Endothelial cell of umbilical vein (primary cell): ENCODE data around the gene FAM241B. TPM values are rescaled to one million over a fixed set of nuclear protein-coding genes. Genes with fewer than 3 reads are reported as not detected.
A peak's percentile ranks its signal among the peaks of the same experiment; 100 is the strongest.

Experiments used
- BruUV-seq: library from RNA; stranded (reverse); fragments of 400-500 nt; replicated peaks from 2 replicates; lab custom pipeline; 2021; lab: Mats Ljungman, UMichigan
- CTCF ChIA-PET: fragments of 300-600, 350-600 bp; sonication (Branson Sonifier 250); formaldehyde crosslinking; loops from one replicate; lab custom pipeline; 2021; ENCODE audit warnings: antibody characterized with exemption, inconsistent platforms; lab: Charles Lee
- POLR2A ChIA-PET: fragments of 300-600, 350-600 bp; sonication (Branson Sonifier 250); formaldehyde crosslinking; loops from one replicate; lab custom pipeline; 2021; ENCODE audit warnings: antibody characterized with exemption, inconsistent platforms; lab: Charles Lee
- DNase-seq: peaks from one replicate; pipeline ENCODE4 v3.0.0-alpha.2; 2011; ENCODE audit warnings: low read depth, low spot score
- FAIRE-seq: peaks from 2 replicates; lab custom pipeline; 2011; peaks lifted over from hg19 to GRCh38; lab: Jason Lieb, UNC
- H2AFZ ChIP-seq: 2 replicates; pipeline ENCODE4 v1.6.0; 2012; ENCODE audit warnings: low read depth, low read length, control low read depth, inconsistent platforms
- H3K27ac ChIP-seq: 2 replicates; pipeline ENCODE4 v1.5.1; 2011; ENCODE audit warnings: low read depth, mild to moderate bottlenecking, control low read depth, low read length, moderate library complexity; ENCODE audit not compliant: insufficient read depth
- H3K27me3 ChIP-seq, 2 experiments: 2 replicates each; pipeline versions ENCODE4 v1.6.0 to v1.6.1; 2011; ENCODE audit warnings: low read length in 2 of 2, mixed read lengths in 1 of 2; ENCODE audit not compliant: control insufficient read depth in 2 of 2, insufficient read depth in 2 of 2
- H3K36me3 ChIP-seq, 2 experiments: 2 replicates in 1 of 2; 3 replicates in 1 of 2; pipeline ENCODE4 v1.5.1; 2011; ENCODE audit warnings: low read length in 2 of 2, mild to moderate bottlenecking in 1 of 2, moderate library complexity in 1 of 2; ENCODE audit not compliant: control insufficient read depth in 2 of 2, insufficient read depth in 2 of 2; ENCODE audit errors: extremely low read depth in 1 of 2
- H3K4me1 ChIP-seq: 3 replicates; pipeline ENCODE4 v1.5.1; 2011; ENCODE audit warnings: mild to moderate bottlenecking, low read length; ENCODE audit not compliant: control insufficient read depth, insufficient read depth; ENCODE audit errors: extremely low read depth
- H3K4me2 ChIP-seq: 2 replicates; pipeline ENCODE4 v1.6.1; 2011; ENCODE audit warnings: low read length, control low read depth, mixed read lengths; ENCODE audit not compliant: insufficient read depth
- H3K4me3 ChIP-seq, 3 experiments: fragments of 200-600 bp in 1 of 3; sonication (generic), shearing (Covaris generic) in 1 of 3; replicated peaks in 1 of 3; 2 replicates each; pipeline ENCODE4 v1.5.1; 2011 to 2016; ENCODE audit warnings: control low read depth in 3 of 3, low read length in 3 of 3, mild to moderate bottlenecking in 2 of 3, inconsistent platforms in 1 of 3, low read depth in 1 of 3, moderate library complexity in 1 of 3; ENCODE audit not compliant: insufficient read depth in 1 of 3
- H3K79me2 ChIP-seq: 2 replicates; pipeline ENCODE4 v1.6.0; 2012; ENCODE audit warnings: low read length, inconsistent platforms; ENCODE audit not compliant: control insufficient read depth, insufficient read depth
- H3K9ac ChIP-seq: replicated peaks from 2 replicates; pipeline ENCODE3; 2011; ENCODE audit warnings: low read length, control low read depth; ENCODE audit not compliant: insufficient read depth; ENCODE audit errors: extremely low read depth
- H3K9me1 ChIP-seq: replicated peaks from 3 replicates; pipeline ENCODE4 v1.6.0; 2011; ENCODE audit warnings: mild to moderate bottlenecking, low read length; ENCODE audit not compliant: control insufficient read depth, insufficient read depth; ENCODE audit errors: extremely low read depth
- H3K9me3 ChIP-seq: replicated peaks from 2 replicates; pipeline ENCODE4 v1.5.1; 2012; ENCODE audit warnings: low read length, inconsistent platforms; ENCODE audit not compliant: control insufficient read depth, insufficient read depth
- H4K20me1 ChIP-seq: replicated peaks from 2 replicates; pipeline ENCODE3; 2011; ENCODE audit warnings: mild to moderate bottlenecking, low read length; ENCODE audit not compliant: control insufficient read depth, insufficient read depth; ENCODE audit errors: extremely low read depth
- CTCF ChIP-seq, 2 donors: IDR thresholded peaks; 1 replicate in 1 of 2; 2 replicates in 1 of 2; pipeline ENCODE4 v1.5.1; 2011; ENCODE audit warnings: low read length in 2 of 2, mild to moderate bottlenecking in 2 of 2, moderate library complexity in 2 of 2, control low read depth in 1 of 2, inconsistent platforms in 1 of 2, low read depth in 1 of 2; ENCODE audit not compliant: insufficient read depth in 1 of 2; ENCODE audit errors: extremely low read depth in 1 of 2
- EZH2 ChIP-seq: IDR thresholded peaks from 2 replicates; pipeline ENCODE4 v1.6.1; 2012; ENCODE audit warnings: borderline replicate concordance, low read depth, mild to moderate bottlenecking, moderate library complexity, low read length, inconsistent platforms; ENCODE audit not compliant: severe bottlenecking
- FOS ChIP-seq: IDR thresholded peaks from 2 replicates; pipeline ENCODE4 v1.6.1; 2011; ENCODE audit warnings: mild to moderate bottlenecking, low read length, moderate library complexity, borderline replicate concordance; ENCODE audit not compliant: insufficient read depth
- MYC ChIP-seq: IDR thresholded peaks from one replicate; pipeline ENCODE4 v1.6.1; 2011; ENCODE audit warnings: mild to moderate bottlenecking, low read depth, low read length
- dilution Hi-C: fragments of 300-500 bp; cut with MboI; formaldehyde crosslinking; loops from one replicate; pipeline ENCODE4 v1.15.0; 2019; ENCODE audit warnings: low sequenced_read_pairs; ENCODE audit not compliant: extremely low pct_ligation_motif_present
- intact Hi-C: fragments of 100-400 bp; cut with micrococcal nuclease; formaldehyde crosslinking; loops from one replicate; pipeline ENCODE4 v1.10.0; 2022
- polyA plus RNA-seq, 4 experiments: library from polyadenylated mRNA; depleted of rRNA in 3 of 4; stranded (reverse) in 3 of 4; unstranded in 1 of 4; fragments of >200 nt; gene quantifications; 2 replicates each; pipeline versions ENCODE4 v1.2.1 to v1.2.3, GENCODE V29; 2011 to 2012; ENCODE audit warnings: missing spikeins in 1 of 4
- total RNA-seq: library from RNA; stranded (reverse); gene quantifications from 2 replicates; pipeline ENCODE4 v1.2.3, GENCODE V29; 2021

FAM241B gene
- total and polyA plus RNA-seq, 2 donors (not counting 3 experiments of a cell fraction or from before 2014, with no cell fraction given), result 0.23 TPM; not detected in 1

DNA sequence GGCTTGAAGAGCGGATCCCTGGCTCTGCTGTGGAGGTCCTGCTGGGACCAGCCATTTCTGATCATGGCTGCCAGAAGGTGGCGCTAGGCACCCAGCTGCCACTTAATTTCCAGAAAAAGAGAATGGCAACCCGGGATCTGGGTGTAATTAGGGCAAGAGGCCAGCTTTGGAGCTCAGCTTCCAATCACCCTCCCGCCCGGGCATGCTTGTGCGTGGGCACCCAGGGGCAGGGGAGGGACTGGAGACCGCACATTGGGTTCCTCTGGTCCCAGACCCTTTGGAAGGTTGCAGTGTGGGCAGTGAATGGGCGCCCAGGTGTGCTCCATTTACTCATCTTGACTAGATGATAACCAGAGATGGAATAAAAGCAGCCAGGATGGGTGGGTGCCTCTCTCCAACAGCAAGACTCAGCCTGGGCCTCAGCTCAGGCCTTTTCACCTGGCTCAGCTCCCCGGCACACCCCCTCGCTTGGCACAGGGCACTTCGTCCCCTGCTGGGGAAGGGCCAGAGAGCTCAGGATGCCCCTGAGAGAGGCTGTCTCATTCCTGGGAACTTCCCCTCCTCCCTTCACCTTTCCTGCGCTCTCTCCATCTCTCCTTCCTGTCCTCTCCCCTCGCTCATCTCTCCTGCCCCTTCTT is 14.7 kb downstream of the FAM241B start:
- Histone ChIP-seq H3K27me3 (peaks cover 2 to 3% of the 10 kb centered on the region in 2 experiments), H3K9me3 (no peaks in the 10 kb centered on the region), H3K36me3 (no peaks in the 10 kb centered on the region), H3K79me2 (no peaks in the 10 kb centered on the region), H3K9me1 (no peaks in the 10 kb centered on the region), H3K4me1 (no peaks in the 10 kb centered on the region), H3K4me3 (no peak overlapping the region), H3K27ac (no peak overlapping the region), H3K9ac (no peak overlapping the region), H4K20me1 (no peaks in the 10 kb centered on the region), H2AFZ (no peak overlapping the region), H3K4me2 (no peak overlapping the region)
- ChIA-PET CTCF (interaction anchor here (0.7 to 11.3 kb wide), 29 partner anchors 9 to 502 kb away, joined by 3 to 276 read pairs (median 4); partner anchors contain the start of genes COL13A1 and TYSND1), POLR2A (interaction anchor here (0.5 kb wide), 1 partner anchor 525 kb away, joined by 3 read pairs; the partner anchor contains the start of gene SAR1A)
- intact Hi-C loops, result loop anchor here (1.0 to 10.0 kb wide), 5 partner anchors 73 to 410 kb away; no protein-coding TSS in a partner anchor
- peak; percentile 49 for DNase-seq
- peak; percentile 89 for FAIRE-seq
- TF ChIP-seq FOS (no peak), MYC (no peak), EZH2 (no peak), CTCF (IDR thresholded peaks at IDR 0.05; ENCODE audit: extremely low read depth in 1 of 2, insufficient read depth in 1 of 2, low read depth in 1 of 2, low read length in 2 of 2) (peak; percentile 84 to 86)
- BruUV-seq, result no TSS peak
- dilution Hi-C loops, result no loop called here
